Measurements from ENCODE around the gene CBX1.

DNA sequence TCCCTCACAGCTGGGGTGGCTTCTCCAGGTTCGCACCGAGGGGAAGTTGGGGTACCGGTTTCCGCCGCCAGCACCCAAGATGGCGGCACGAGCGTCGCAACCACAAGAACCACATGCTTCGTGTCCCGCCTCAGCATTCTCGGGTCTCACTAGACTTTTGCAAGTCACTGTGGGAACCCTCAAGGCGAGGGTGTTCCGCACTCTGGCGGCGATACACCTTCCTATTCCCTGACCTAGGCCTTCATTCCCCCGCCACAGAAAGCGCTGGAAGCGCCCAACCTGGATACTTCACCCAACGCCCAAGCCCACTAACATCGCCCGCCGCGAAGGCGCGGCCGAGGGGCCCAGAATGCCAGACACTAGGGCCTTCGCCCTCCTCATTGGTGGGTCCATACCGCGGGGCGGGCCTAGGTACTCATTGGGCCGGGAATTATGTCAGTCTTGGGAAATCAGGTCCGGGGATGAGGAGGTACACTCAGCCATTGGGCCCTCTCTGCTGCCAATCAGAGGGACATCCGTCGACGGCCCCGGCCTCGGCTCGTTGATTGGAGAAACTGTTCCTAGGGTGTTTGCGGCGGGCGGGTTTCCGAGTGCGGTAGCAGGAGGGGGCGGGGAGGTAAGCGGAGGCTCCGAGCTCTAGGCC, 53.4 kb downstream of the CBX1 start, which contains the start of gene NFE2L1:
- TF ChIP-seq, protein P1, sequence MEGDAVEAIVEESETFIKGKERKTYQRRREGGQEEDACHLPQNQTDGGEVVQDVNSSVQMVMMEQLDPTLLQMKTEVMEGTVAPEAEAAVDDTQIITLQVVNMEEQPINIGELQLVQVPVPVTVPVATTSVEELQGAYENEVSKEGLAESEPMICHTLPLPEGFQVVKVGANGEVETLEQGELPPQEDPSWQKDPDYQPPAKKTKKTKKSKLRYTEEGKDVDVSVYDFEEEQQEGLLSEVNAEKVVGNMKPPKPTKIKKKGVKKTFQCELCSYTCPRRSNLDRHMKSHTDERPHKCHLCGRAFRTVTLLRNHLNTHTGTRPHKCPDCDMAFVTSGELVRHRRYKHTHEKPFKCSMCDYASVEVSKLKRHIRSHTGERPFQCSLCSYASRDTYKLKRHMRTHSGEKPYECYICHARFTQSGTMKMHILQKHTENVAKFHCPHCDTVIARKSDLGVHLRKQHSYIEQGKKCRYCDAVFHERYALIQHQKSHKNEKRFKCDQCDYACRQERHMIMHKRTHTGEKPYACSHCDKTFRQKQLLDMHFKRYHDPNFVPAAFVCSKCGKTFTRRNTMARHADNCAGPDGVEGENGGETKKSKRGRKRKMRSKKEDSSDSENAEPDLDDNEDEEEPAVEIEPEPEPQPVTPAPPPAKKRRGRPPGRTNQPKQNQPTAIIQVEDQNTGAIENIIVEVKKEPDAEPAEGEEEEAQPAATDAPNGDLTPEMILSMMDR (conservative IDR thresholded peaks at IDR 0.05; ENCODE audit: low read length) = no peak
- no peak for TF ChIP-seq EZH2phosphoT487 (IDR thresholded peaks at IDR 0.05; ENCODE audit: borderline replicate concordance, low read depth, low read length)

All from OCI-LY7 (cell line).